GM15510 (cell line): Measurements from ENCODE around the gene BCAS2.

ENCODE experiments used
- POLR2A ChIP-seq: IDR thresholded peaks from 3 replicates; pipeline ENCODE4 v1.6.1; 2011; ENCODE audit warnings: borderline replicate concordance; ENCODE audit not compliant: insufficient read length; ENCODE audit errors: extremely low read depth

BCAS2 gene

GRCh38 chr1:114581335-114582287 lies at the start of gene BCAS2:
Gene BCAS2, minus strand, starts transcription at chr1:114581615. Its CDS starts 24 bp downstream, at chr1:114581591.
- TF ChIP-seq POLR2A, result peak; percentile 97

GRCh38 chr1:114627107-114627506 lies 45.7 kb upstream of the BCAS2 start:
- no peak for TF ChIP-seq POLR2A

- TF ChIP-seq POLR2A, result no peak
Observed at GRCh38 chr1:114623364-114623763, 41.9 kb upstream of the BCAS2 start.

- TF ChIP-seq POLR2A, result no peak
Observed at GRCh38 chr1:114620419-114620818, 39.0 kb upstream of the BCAS2 start.

- no peak for TF ChIP-seq POLR2A
Observed at GRCh38 chr1:114618606-114619005, 37.2 kb upstream of the BCAS2 start.

GRCh38 chr1:114610546-114611245 lies 29.3 kb upstream of the BCAS2 start:
- no peak for TF ChIP-seq POLR2A

GRCh38 chr1:114609826-114610225 lies 28.4 kb upstream of the BCAS2 start:
- TF ChIP-seq POLR2A, result no peak

GRCh38 chr1:114609026-114609425 lies 27.6 kb upstream of the BCAS2 start:
- no peak for TF ChIP-seq POLR2A

- no peak for TF ChIP-seq POLR2A
Observed at GRCh38 chr1:114607223-114607622, 25.8 kb upstream of the BCAS2 start.

- TF ChIP-seq POLR2A, result no peak
Observed at GRCh38 chr1:114597949-114598348, 16.5 kb upstream of the BCAS2 start.

GRCh38 chr1:114595602-114596001 lies 14.2 kb upstream of the BCAS2 start:
- TF ChIP-seq POLR2A, result no peak

- TF ChIP-seq POLR2A, result no peak
Observed at GRCh38 chr1:114594046-114594445, 12.6 kb upstream of the BCAS2 start.

- no peak for TF ChIP-seq POLR2A
Observed at GRCh38 chr1:114589122-114589521, 7.7 kb upstream of the BCAS2 start.

GRCh38 chr1:114588196-114588689 lies 6.8 kb upstream of the BCAS2 start:
- no peak for TF ChIP-seq POLR2A
